Peyer's patch (tissue), 4 donors: ENCODE results near the gene LAMA5.

Experiments
- CTCF ChIP-seq, 6 experiments: fragments of 450-650 bp in 4 of 6; fragments of 200-600 bp in 2 of 6; sonication (generic) in 1 of 6; IDR thresholded peaks; one replicate each; pipeline ENCODE4 v1.5.1; 2017 to 2019; ENCODE audit warnings: antibody characterized with exemption in 6 of 6, mild to moderate bottlenecking in 3 of 6, moderate library complexity in 1 of 6
- POLR2A ChIP-seq, 2 donors: fragments of 450-650 bp; IDR thresholded peaks; one replicate each; pipeline ENCODE4 v1.5.1; 2017; ENCODE audit warnings: antibody characterized with exemption in 2 of 2, mild to moderate bottlenecking in 2 of 2, moderate library complexity in 2 of 2

GRCh38 chr20:62359043-62359490 lies 8.0 kb downstream of the LAMA5 start:
- no peak for TF ChIP-seq POLR2A (IDR thresholded peaks at IDR 0.05)
- TF ChIP-seq CTCF (IDR thresholded peaks at IDR 0.05): no peak
